Hepatocyte (in vitro differentiated cells): ENCODE data around the gene PCDHGA6.

ENCODE experiments used
- CTCF ChIP-seq: fragments of 200-600 bp; sonication (generic); IDR thresholded peaks from 2 replicates; pipeline ENCODE4 v1.5.1; 2016; ENCODE audit warnings: antibody characterized with exemption, mild to moderate bottlenecking; ENCODE audit not compliant: poor library complexity
- EZH2 ChIP-seq: fragments of 200-600 bp; sonication (generic); IDR thresholded peaks from 2 replicates; pipeline ENCODE4 v1.6.1; 2016; ENCODE audit warnings: antibody characterized with exemption, mild to moderate bottlenecking, borderline replicate concordance
- EZH2phosphoT487 ChIP-seq: fragments of 200-600 bp; sonication (generic); IDR thresholded peaks from one replicate; pipeline ENCODE4 v1.6.1; 2018; ENCODE audit warnings: antibody characterized with exemption, mild to moderate bottlenecking, low read depth, moderate library complexity; ENCODE audit not compliant: unreplicated experiment, severe bottlenecking

- TF ChIP-seq CTCF (no peak), EZH2 (no peak), EZH2phosphoT487 (no peak)
These were observed 26.0 kb downstream of the PCDHGA6 start for GRCh38 chr5:141399555-141400258.
